Hepatic stellate cell (primary cell): ENCODE measurements around the gene MRPL9.
"Not testable (repeated sequence)": the region's sequence is repeated elsewhere in the genome, so short reads cannot be mapped to it uniquely, and the experiment has no call there.

Experiments used
- DNase-seq: peaks from one replicate; pipeline ENCODE4 v3.0.0; 2011; ENCODE audit warnings: low spot score

MRPL9 gene

GRCh38 chr1:151783796-151784195, 20.5 kb upstream of the MRPL9 start:
- DNase-seq = no peak

DNA sequence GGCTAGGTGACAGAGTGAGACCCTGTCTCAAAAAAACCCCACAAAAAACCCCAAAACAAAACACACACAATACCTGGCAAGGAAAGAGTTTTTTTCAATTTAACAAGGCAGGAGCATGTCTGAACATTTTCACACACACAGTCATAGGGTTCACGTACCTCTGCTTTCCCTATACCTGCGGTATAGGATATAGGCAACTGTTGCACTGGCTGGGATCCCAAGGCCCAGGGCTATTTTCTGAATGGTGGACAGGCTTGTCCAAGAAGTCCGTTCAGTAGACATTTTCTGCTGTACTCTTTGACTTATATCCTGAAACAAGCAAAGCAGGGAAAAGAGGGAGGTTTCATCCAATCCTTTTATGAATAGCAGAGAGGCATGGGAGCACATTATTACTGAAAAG, 19.4 kb upstream of the MRPL9 start:
- DNase-seq = no peak

DNA sequence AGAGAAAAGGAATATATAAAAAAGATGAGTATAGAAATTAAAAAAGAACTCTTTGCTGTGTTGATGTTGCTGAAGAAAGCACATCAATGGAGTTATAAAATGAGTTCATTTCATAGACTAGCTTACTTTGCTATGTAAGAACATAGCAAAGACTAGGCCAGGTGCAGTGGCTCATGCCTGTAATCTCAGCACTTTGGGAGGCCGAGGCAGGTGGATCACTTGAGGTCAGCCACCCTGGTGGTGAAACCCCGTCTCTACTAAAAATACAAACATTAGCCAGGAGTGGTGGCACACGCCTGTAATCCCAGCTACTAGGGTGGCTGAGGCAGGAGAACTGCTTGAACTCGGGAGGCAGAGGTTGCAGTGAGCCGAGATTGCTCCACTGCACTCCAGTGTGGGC, 18.7 kb upstream of the MRPL9 start:
- not testable (repeated sequence) for DNase-seq

GRCh38 chr1:151780736-151781135, 17.4 kb upstream of the MRPL9 start:
- not testable (repeated sequence) for DNase-seq

DNA sequence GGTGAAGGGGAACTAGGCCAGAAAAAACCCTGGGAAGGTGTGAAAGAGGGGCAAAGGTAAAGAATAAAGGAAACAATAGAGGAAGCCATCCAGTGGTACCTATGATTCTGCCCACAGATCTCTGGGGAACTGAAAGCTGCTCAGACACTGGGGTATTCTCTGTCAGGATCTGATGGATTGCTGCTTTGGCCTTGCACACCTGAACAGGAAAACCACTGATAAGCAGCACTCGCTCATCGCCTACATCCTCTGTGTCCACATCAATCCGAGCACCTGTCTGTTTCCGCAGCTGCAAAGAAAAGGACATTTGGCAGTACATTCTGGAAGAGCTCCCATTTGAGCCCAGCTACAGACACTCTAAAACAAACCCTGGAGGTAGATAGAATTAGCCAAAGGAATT, 16.6 kb upstream of the MRPL9 start:
- no peak for DNase-seq

DNA sequence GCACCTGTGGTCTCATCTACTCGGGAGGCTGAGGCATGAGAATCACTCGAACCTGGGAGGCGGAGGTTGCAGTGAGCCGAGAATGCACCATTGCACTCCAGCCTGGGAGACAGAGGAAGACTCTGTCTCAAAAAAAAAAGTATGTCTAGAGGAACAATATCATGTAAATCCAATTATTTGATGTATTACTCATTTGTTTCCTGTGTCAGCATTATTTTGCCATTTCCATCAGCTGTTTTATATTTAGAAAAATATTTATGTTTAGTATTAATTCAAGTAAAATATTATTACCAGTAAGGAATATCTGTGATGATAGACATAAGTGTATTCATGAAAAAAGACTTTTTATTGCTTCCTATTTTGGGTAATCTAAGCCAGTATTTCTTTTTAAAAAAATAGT, 14.0 kb upstream of the MRPL9 start:
- DNase-seq = no peak

DNA sequence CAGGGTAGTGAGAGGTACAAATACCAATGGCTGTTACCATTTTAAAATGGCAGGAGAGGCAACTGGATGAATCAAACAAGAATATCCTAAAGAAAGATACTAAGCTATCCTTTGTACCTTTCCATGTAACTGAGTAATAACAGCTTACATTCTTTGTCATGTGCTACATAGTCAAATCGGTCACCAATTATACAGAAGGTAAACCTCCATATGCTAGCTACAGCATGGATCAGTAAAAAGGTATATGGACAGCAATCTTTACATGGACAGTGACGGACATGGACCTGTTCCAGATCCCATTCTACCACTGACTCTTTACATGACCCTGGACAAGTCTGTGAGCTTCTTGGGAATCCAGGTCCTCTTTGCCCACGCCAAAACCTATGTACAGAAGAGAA, 13.4 kb upstream of the MRPL9 start:
- DNase-seq = no peak

DNA sequence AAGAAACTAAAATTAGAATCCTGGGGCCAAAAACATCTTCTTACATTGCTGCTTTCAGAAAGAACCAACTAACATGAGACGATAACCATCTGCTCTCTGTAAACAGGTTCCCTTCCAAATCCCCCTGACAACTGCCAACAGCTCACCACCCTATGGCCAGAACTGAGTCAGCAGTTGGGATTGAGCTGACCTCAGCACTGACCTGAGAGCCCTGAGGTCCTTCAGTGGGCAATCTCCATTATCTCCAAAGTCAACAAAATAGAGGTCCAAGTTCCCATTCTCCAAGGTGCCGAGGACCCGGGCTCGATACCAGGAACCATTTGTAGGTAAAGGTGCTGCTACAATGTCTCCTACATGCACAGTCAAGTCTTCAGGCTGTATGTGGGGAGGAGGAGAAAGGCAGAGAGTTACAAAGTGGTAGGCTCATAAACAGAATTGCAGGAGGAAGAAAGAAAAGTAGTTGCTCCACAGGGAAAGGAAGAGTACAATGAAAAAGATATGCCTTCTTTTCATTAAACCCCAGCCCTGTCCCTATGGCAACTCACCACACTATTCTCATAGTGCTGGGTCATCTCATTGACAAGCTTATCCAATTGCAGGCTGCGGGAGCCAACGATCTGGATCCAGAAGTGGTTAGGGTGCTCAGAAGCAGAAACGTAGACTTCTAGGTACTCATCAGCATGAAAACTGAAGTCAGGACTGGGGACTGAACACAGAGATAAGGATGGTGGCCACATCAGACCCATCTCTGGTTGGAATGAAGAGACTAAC, 12.8 kb upstream of the MRPL9 start:
- DNase-seq = no peak

GRCh38 chr1:151774256-151774922, 11.1 kb upstream of the MRPL9 start:
- no peak for DNase-seq

GRCh38 chr1:151773702-151774101, 10.4 kb upstream of the MRPL9 start:
- no peak for DNase-seq

GRCh38 chr1:151769270-151769669, 6.0 kb upstream of the MRPL9 start:
- not testable (repeated sequence) for DNase-seq

DNA sequence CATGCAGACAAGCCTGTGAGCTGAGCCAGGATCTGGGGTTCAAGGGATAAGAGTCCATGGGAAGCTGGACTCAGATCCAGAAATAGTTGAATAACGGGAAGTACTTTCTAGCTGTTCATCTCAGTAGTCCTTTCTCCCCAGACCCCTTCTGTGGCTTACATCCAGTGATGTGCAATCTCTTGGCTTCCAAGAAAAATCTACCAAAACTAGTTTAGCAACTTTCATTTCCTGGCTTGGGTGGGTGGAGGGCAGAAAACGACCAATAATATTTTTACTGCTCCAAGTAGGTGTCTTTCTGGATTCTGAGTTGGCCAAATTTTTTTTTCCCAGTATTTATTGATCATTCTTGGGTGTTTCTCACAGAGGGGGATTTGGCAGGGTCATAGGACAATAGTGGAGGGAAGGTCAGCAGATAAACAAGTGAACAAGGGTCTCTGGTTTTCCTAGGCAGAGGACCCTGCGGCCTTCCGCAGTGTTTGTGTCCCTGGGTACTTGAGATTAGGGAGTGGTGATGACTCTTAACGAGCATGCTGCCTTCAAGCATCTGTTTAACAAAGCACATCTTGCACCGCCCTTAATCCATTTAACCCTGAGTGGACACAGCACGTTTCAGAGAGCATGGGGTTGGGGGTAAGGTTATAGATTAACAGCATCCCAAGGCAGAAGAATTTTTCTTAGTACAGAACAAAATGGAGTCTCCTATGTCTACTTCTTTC, 5.2 kb upstream of the MRPL9 start:
- not testable (repeated sequence) for DNase-seq

DNA sequence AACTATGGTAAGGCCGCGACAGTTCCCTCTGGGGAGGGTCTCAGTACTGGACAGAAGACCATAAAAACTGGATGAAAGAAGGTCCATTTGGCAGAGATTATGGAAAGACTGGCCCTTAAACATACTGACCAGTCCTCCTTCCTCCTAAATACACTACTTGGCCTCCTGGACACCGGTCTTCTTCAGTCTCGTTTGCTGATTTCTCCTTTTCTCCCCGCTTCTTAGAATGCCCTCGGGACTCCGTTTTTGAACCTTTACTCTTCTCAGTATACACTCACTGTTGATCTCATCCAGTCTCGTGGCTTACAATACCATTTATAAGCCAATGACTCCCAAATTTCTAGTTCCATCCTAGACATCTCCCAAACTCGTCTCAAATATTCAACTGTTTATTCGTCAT, 694 bp upstream of the MRPL9 start:
- no peak for DNase-seq

DNA sequence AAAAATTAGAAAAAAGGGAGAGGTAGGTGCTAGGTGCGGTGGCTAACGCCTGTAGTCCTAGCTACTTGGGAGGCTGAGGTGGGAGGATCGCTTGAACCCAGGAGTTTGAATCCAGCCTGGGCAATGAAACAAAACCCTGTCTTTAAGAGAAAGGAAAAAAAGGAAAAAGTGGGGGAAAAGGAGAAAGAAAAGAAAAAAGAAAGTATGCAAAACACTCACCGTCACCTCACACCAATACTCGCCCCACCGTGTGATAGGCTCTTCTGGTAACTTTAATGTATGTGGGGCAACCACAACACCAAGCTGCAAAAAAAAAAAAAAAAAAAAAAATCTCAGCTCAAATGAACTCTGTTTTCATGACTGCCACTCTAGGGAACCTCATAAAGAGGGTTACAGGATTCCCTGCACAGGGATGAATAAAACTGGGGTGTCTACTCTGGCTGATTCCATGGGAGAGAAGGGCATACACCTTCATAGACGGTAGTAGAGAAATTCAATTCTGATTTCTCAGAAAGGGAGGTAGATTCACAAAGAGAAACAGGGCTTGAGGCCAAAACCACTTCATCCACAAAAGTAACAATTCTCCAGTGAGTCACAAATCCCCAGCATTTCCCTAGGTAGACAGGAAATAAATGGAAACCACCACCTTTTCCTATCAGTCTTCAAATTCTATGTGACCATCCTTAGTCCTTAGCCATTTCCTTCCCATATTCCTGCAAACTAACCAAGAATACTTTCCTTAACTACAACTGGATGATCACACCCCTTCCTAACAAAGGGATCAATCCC, 2.5 kb downstream of the MRPL9 start:
- no peak for DNase-seq

- DNase-seq = no peak
Measured at GRCh38 chr1:151759241-151759640, 4.1 kb downstream of the MRPL9 start.

- peak; percentile 37 for DNase-seq
Measured at GRCh38 chr1:151756291-151756690, 7.0 kb downstream of the MRPL9 start.

GRCh38 chr1:151741516-151741915, 21.8 kb downstream of the MRPL9 start:
- no peak for DNase-seq

DNA sequence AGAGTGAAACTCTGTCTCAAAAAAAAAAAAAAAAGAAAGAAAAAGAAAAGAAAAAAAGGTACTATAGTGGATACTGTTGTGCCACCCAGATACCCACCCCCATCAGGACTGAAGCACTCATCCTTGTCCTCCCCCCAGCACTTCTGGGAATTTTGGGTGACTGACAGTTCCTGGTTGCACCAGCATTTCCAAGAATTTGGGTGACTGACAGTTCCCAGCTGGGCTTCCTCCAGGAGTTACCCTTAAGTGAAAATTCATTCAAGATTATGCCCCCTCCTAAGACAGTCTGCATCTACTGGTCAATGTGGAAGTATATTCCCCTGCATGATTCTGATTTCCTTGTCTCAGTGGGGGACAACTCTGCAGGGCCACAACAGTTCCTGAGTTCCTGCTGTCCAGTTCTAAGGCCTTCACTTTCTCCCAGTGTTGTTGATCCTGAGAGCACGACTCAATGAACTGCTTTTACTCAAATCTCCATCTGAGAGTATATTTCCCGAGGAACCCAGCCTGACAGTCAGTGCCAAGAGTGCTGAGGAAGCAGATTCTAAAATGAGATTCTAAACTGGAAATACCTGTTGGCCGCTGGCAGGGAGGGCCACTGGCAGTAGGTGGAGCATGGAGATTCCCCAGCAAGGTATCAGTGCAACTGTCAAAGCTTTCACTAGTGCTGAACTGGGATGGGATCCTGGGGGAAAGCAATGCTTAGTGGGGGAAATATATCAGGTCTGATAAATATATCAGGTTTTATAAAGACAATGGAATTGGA, 23.5 kb downstream of the MRPL9 start:
- no peak for DNase-seq

DNA sequence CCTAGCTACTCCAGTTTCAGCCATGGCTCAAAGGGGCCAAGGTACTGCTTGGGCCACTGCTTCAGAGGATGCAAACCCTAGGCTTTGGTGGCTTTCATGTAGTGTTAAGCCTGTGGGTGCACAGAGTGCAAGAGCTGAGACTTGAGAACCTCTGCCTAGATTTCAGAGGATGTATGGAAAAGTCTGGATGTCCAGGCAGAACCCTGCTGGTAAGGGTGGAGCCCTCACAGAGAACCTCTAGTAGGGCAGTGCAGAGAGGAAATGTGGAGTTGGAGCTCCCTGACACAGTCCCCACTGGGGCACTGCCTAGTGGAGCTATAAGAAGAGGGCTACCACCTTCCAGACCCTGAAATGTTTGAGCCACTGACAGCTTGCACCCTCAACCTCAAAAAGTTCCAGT, 25.8 kb downstream of the MRPL9 start:
- DNase-seq = no peak

GRCh38 chr1:151737026-151737425, 26.3 kb downstream of the MRPL9 start:
- DNase-seq = no peak

GRCh38 chr1:151733995-151734394, 29.3 kb downstream of the MRPL9 start:
- DNase-seq = not testable (repeated sequence)

GRCh38 chr1:151733126-151733525, 30.2 kb downstream of the MRPL9 start:
- no peak for DNase-seq
